KMS-11 (cell line): ENCODE measurements around the gene SHCBP1L.

Experiments used
- H2AFZ ChIP-seq: fragments of 200-600 bp; sonication (generic); 2 replicates; pipeline ENCODE4 v1.6.1; 2016; ENCODE audit warnings: antibody characterized with exemption, mixed run types, low read depth
- H3K27ac ChIP-seq: fragments of 200-600 bp; sonication (generic); 2 replicates; pipeline ENCODE4 v1.6.1; 2016; ENCODE audit warnings: mild to moderate bottlenecking, mixed run types
- H3K27me3 ChIP-seq: fragments of 200-600 bp; sonication (generic); 2 replicates; pipeline ENCODE4 v1.6.1; 2017; ENCODE audit warnings: mild to moderate bottlenecking, low read depth, mixed run types, moderate library complexity; ENCODE audit not compliant: insufficient read depth
- H3K36me3 ChIP-seq: fragments of 200-600 bp; sonication (generic); 2 replicates; pipeline ENCODE4 v1.6.1; 2017; ENCODE audit warnings: mild to moderate bottlenecking, mixed run types; ENCODE audit not compliant: insufficient read depth
- H3K4me1 ChIP-seq: fragments of 200-600 bp; sonication (generic); 2 replicates; pipeline ENCODE4 v1.6.1; 2016; ENCODE audit warnings: mild to moderate bottlenecking, low read depth, mixed run types; ENCODE audit not compliant: poor library complexity, severe bottlenecking
- H3K4me2 ChIP-seq: fragments of 200-600 bp; sonication (generic); 2 replicates; pipeline ENCODE4 v1.7.0; 2016; ENCODE audit warnings: mild to moderate bottlenecking, mixed run types
- H3K4me3 ChIP-seq: fragments of 200-600 bp; sonication (generic); IDR thresholded peaks from 2 replicates; pipeline ENCODE4 v1.6.1; 2017; ENCODE audit warnings: low read depth, low read length, mixed read lengths; ENCODE audit not compliant: insufficient read depth
- H3K79me2 ChIP-seq: fragments of 200-600 bp; sonication (generic); 2 replicates; pipeline ENCODE4 v1.6.1; 2016; ENCODE audit warnings: low read depth, mixed run types; ENCODE audit not compliant: insufficient read depth
- H3K9ac ChIP-seq: fragments of 200-600 bp; sonication (generic); 2 replicates; pipeline ENCODE4 v1.6.1; 2016; ENCODE audit warnings: mild to moderate bottlenecking, mixed run types
- H4K20me1 ChIP-seq: fragments of 200-600 bp; sonication (generic); 2 replicates; pipeline ENCODE4 v1.6.1; 2016; ENCODE audit warnings: mild to moderate bottlenecking, mixed run types; ENCODE audit not compliant: insufficient read depth
- CTCF ChIP-seq: fragments of 200-600 bp; sonication (generic); conservative IDR thresholded peaks from 2 replicates; pipeline ENCODE4 v1.6.1; 2017; ENCODE audit warnings: low read depth, mild to moderate bottlenecking, antibody characterized with exemption, low read length, moderate library complexity, mixed read lengths

SHCBP1L gene

GRCh38 chr1:182977480-182977879 is 24.5 kb upstream of the SHCBP1L start:
- Histone ChIP-seq H3K4me3 (no peak overlapping the region), H3K27ac (no peak overlapping the region), H4K20me1 (no peaks in the 10 kb centered on the region), H2AFZ (no peak overlapping the region), H3K4me1 (no peaks in the 10 kb centered on the region), H3K36me3 (no peaks in the 10 kb centered on the region), H3K9ac (no peak overlapping the region), H3K4me2 (no peak overlapping the region), H3K79me2 (no peaks in the 10 kb centered on the region), H3K27me3 (no peaks in the 10 kb centered on the region)
- no peak for TF ChIP-seq CTCF

- TF ChIP-seq CTCF = no peak
- H3K4me2 ChIP-seq = no peak overlapping the region
- H4K20me1 ChIP-seq = no peaks in the 10 kb centered on the region
These were observed 21.7 kb upstream of the SHCBP1L start for GRCh38 chr1:182974506-182975191.

GRCh38 chr1:182972829-182973228 is 19.9 kb upstream of the SHCBP1L start:
- no peaks in the 10 kb centered on the region for H4K20me1 ChIP-seq
- no peaks in the 10 kb centered on the region for H3K27me3 ChIP-seq
- H3K4me3 ChIP-seq = no peak overlapping the region
- H3K9ac ChIP-seq = no peak overlapping the region
- no peak overlapping the region for H2AFZ ChIP-seq
- H3K79me2 ChIP-seq = no peaks in the 10 kb centered on the region
- no peak for TF ChIP-seq CTCF
- no peaks in the 10 kb centered on the region for H3K36me3 ChIP-seq
- no peaks in the 10 kb centered on the region for H3K4me1 ChIP-seq
- no peak overlapping the region for H3K4me2 ChIP-seq
- H3K27ac ChIP-seq = no peak overlapping the region

More at GRCh38 chr1:182974506-182975191, 21.7 kb upstream of the SHCBP1L start:
- Histone ChIP-seq H3K4me1 (no peaks in the 10 kb centered on the region), H3K79me2 (no peaks in the 10 kb centered on the region), H3K4me3 (no peak overlapping the region), H3K27ac (no peak overlapping the region), H2AFZ (no peak overlapping the region), H3K27me3 (no peaks in the 10 kb centered on the region), H3K9ac (no peak overlapping the region), H3K36me3 (no peaks in the 10 kb centered on the region)

- Histone ChIP-seq H3K4me2 (no peak overlapping the region), H2AFZ (no peak overlapping the region), H3K4me1 (no peaks in the 10 kb centered on the region), H3K36me3 (no peaks in the 10 kb centered on the region), H3K79me2 (no peaks in the 10 kb centered on the region), H4K20me1 (no peaks in the 10 kb centered on the region), H3K9ac (no peak overlapping the region), H3K4me3 (no peak overlapping the region), H3K27me3 (no peaks in the 10 kb centered on the region), H3K27ac (no peak overlapping the region)
- TF ChIP-seq CTCF = no peak
These were observed 19.3 kb upstream of the SHCBP1L start for GRCh38 chr1:182972231-182972630.
